Stromal cell of bone marrow (primary cell): ENCODE data around the gene HBEGF.

ENCODE experiments used
- DNase-seq: peaks from one replicate; pipeline ENCODE4 v3.0.0-alpha.2; 2012; ENCODE audit warnings: low read depth

The HBEGF gene, protein sequence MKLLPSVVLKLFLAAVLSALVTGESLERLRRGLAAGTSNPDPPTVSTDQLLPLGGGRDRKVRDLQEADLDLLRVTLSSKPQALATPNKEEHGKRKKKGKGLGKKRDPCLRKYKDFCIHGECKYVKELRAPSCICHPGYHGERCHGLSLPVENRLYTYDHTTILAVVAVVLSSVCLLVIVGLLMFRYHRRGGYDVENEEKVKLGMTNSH

DNA sequence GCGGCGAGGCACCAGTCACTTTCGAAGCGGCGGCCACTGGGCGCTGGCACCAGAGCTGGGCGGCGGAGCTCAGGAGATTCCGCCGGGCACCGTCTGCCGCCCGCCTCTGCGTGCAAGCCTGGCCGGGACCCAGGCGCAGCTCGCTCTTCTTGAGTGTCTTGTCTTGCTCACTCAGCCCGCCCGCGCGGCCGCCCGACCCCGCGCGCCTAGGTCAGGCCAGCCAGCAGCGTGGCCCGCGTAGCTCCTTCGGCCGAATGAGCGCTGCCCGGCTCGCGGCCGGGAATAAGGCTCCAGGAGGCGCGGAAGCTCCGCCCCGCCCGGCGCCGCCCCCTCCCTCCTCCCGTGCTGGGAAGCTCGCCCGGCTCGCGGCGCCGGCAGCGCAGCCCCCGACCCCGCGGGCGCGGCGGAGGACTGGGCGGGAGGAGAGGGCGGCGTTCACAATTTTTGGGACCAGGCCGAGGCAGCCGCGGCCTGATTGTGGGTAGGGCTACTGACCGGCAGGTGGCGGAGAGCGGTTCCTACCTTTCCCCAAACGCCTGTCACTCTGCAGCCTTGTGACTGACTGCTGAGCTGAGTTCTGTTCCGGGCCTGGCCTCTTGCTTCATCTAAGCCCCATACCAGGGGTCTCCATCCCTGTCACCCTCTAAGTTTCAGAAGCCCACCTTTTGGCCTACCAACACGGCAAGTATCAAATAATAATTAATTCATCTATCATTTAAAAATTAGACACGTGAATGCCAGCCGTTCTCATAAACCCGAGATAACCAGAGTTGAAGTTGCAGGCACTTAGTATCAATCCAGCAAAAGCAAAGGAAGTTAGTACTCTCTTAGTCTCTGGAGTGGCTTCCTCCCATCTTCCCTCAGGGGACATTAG, at the start of gene HBEGF:
HBEGF (minus strand) TSS at position 256 of the 874 bp plus-strand sequence. CDS start 275 bp downstream, outside the sequence.
- no peak for DNase-seq

DNA sequence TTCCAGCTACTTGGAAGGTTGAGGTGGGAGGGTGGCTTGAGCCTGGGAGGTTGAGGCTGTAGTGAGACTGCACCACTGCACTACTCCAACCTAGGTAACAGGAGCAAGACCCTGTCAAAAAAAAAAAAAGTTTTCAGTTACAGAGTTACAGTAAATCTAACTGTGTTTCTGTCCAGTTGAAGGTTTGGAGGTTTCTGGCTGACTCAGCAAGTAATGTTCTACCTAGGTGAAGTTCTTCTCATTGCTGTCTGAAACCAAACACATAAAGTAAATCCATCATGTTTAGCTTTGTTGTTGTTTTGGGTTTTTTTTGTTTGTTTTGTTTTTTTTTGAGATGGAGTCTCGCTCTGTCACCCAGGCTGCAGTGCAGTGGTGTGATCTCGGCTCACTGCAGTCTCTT, 47.3 kb upstream of the HBEGF start:
- no peak for DNase-seq

DNA sequence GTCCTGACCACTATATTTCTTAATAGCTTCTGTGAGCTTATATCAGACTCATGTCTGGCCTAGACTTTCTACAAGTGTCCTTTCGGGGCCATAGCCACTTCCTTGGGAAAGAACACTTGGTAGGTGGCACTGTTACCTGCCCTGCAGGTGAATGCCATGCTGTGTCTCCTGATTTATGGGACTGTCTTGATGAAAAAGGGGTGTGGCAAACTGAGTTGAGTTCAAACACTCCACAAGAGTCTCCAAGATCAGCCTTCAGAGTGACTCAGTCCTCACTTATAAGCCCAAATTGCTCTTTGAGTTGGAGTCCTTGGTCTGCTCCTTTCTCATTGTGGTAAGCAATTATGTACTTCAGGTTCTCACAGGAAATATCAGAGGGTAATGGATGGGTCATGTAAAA, 45.3 kb upstream of the HBEGF start:
- no peak for DNase-seq

DNA sequence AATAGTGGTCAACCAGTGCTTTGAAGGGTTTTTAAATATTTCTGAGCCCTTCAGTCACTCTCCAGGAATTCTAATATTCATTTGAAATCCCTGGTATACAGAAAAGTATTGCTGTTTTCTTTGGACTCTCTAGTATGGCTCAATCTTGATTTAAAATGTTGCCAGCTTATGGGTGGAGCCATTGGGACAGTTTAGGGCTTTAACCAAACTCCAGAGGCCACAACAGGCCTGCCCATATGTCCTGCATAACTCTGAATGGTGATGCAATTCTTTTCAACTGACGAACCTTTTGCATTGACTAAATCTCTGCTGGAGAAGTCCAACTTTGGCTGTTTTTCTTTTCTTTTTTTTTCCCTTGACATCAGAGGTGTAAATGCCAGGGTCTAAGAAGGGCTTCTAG, 44.9 kb upstream of the HBEGF start:
- peak; percentile 82 for DNase-seq

DNA sequence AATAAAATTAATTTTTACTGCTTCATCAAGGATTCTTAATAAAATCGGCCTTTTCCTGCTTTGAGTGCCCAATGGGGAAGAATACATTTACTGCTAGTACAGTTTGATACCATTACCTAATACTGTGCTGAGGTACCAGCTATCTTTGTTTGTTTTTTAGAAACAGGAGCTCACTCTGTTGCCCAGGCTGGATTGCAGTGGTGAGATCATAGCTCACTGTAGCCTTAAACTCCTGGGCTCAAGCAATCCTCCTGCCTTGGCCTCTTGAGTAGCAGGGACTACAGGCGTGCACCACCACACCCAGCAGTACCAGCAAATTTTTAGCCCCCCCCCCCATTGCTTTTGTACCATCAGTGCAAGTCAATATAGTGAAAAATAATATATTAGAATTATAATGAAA, 41.6 kb upstream of the HBEGF start:
- DNase-seq = no peak

DNA sequence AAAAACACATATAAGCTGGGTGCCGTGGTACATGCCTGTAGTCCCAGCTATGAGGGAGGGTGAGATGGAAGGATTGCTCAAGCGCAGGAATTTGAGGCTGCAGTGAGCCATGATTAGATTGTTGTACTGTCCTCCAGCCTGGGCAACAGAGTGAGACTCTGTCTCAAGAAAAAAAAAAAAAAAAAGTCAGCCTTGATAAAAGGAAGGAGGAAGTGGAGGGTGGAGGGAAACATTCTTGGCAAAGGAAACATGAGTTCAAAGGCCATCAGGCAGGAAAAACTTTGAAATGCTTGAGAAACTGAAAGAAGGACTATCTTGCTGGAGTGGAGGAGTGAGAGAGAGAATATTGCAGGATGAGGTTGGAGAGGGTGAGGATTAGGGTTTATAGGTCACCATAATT, 36.9 kb upstream of the HBEGF start:
- no peak for DNase-seq

DNA sequence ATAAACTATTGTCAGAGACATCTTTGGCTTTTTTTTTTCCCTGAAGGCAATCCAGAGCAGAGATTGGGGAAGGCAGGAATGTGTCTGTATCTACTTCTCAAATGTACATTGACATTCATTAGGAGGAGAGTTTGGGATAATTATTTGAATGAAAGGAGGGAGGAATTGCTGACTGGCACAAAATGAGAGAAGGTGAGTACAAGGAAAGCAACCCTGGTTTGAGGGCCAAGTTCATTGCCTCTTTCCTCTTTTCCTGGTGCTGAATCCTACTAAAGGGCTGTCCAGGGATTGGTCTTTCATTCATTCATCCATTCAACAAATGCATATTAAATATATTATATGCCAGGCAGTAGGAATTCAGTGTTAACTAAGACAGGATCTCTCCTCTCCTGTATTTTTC, 36.5 kb upstream of the HBEGF start:
- no peak for DNase-seq

DNA sequence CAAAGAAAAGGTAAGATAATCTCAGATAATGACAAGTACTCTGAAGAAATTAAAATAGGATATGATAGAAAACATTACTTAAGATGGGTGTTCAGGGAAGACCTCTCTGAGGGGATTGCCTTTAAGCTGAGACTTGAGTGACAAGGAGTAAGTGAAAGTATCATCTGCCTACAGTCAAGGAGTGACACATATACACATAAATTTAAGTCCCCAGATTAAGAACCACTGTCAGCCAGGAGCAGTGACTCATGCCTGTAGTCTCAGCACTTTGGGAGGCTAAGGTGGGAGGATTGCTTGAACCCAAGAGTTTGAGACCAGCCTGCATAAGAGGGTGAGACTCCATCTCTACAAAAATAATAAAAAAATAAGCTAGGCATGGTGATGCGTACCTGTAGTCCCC, 35.6 kb upstream of the HBEGF start:
- no peak for DNase-seq

DNA sequence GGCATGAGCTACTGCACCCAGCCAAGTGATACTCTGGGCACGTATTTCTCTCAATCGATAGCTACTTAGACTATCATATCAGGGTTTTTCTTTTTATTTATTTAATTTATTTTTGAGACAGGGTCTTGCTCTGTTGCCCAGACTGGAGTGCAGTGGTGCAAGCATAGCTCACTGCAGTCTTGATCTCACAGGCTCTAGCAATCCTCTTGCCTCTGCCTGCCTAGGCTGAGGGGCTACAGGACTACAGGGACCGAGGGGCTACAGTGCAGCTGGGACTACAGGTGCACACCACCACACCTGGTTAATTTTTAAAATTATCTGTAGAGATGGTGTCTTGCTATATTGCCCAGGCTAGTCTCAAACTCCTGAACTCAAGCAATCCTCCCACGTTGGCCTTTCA, 34.9 kb upstream of the HBEGF start:
- no peak for DNase-seq

DNA sequence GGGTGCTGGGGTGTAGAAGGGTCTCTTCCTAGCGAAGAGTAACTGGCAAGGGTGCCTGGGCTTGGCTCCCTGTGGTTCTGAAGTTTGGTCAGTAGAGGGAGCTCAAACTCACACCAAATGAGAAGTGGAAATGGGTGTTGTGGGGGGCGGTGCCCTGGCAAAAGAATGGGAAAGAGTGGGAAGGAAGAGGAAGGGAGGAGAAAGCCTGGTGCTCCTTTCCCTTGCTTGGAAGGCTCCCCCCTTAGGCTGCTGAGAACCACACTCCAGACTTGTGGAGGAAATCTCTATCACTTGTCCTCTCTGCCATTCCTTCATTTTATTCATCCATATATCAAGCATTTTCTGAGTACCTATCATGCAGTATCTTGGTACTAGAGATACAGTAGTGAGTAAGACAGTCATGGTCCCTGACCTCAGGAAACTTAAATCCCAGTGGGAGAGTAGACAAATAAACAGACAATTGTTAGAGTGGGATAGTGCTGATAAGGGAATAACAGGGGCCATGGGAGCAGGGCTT, 26.6 kb upstream of the HBEGF start:
- DNase-seq = peak; percentile 69

DNA sequence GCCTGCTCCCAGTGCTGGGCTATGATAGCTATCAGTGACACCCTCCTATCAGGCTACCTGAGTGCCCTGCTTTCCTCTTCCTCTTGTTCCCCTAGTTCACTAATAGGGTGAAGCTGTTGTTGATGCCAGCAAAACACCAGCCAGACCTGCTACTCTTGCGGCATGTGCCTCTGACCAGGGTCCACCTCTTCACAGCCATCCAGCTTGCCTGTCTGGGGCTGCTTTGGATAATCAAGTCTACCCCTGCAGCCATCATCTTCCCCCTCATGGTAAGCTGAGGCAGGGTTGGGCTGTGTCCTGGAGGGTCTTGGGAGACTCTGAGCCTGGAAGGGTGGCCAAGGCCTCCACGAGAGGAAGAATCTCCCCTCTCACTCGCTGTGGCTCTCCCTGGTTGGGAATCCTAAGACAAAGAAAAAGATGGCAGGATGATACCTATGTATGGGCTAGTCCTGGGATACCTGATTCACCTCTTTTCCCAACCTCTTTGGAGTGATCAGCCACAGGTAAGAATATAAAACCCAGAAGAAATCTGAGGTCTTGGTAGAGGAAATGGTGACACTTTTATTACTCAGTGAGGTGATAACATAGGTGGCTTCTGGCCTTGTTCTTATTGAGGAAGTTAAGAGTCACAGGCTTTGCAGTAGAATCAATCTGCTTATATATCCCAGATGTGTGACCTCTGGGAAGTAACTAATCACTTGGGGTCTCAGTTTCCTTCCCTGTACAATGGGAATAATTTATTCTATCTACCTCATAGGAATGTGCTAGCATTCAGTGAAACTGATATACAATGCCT, 25.2 kb upstream of the HBEGF start:
- DNase-seq = no peak

DNA sequence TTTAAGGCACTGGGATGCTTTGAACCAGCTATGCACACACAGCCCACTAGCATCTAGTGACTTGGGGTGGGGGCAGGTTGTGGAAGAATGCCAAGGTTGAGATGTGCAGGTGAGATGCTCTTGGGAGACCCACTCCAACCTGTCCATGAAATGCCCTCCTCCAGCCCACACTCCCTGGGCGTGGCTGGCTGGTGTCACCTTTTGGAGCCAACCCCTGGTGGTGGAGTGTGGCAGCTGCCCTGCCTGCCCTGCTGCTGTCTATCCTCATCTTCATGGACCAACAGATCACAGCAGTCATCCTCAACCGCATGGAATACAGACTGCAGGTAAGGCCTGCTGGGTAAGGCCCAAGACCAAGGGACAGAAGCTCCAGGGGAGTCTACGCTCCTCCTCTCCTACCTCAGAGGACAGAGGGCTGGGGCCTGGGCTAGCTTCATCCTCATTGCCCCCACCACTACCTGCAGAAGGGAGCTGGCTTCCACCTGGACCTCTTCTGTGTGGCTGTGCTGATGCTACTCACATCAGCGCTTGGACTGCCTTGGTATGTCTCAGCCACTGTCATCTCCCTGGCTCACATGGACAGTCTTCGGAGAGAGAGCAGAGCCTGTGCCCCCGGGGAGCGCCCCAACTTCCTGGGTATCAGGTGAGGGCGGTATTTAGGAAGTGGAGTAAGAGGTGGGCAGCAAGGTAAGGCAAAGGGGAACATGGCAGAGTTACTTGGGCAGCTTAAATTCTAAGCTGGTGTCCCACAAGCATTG, 21.0 kb upstream of the HBEGF start:
- DNase-seq = no peak

DNA sequence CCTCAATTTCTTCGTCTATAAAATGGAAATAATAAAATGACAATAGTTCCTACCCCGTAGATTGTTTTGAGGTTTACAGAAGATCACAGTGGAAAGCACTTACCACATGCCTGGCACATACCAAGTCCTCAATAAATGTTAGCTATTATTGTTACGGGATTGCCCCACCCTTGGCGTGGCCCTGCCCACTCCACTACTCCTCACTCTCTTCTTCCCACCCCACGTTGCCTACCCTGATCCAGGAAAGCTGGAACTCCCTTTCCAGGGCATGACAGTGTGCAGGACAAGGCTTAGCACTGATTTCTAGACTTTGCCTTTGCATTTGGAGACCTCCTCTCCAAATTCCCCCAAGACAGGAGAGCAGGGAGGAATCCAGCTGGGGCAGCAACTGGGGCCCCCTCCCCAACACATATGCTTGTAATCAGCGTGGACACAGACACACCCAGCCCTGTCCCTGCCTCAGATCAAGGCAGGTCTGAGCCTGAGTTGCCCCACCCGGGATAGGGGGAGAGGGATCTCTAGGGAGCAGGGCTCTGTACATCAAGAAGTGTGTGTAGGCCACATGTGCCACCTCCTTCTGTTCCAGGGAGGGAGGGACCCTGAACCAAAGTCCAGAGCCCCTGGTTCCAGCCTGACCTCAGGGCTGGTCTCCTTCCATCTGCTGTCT, 20.3 kb upstream of the HBEGF start:
- no peak for DNase-seq

DNA sequence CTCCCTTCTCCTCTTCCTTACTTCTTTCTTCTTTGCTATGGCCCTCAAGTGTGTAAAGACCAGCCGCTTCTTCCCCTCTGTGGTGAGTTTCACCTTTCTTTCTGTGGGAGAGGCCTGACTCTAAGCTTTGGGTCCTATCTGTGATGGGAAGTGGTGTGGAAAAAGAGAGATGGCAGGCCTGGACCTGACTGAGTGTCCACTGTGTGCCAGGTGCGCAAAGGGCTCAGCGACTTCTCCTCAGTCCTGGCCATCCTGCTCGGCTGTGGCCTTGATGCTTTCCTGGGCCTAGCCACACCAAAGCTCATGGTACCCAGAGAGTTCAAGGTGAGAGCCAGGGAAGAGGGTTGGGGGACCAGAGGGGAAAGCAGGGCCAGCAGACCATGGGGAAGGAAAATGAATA, 19.5 kb upstream of the HBEGF start:
- DNase-seq = no peak

DNA sequence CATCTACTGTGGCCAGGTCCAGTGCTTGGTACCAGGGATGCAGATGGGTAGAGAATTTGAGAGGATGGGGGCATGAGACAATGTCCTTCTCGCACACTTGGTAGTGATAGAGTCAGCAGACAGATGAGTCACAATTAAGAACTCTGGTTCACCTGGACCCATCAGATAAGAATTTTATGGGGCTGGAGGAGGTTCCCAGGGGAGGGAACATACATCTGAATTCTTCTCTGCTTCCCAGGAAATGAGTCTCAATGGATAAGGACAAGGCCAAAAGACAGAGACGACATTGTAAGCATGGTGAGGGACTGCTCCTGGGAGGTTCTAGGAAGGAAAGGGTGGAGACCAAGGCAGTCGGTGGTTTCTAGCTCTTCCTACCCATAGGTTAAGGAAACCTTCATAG, 18.9 kb upstream of the HBEGF start:
- no peak for DNase-seq

DNA sequence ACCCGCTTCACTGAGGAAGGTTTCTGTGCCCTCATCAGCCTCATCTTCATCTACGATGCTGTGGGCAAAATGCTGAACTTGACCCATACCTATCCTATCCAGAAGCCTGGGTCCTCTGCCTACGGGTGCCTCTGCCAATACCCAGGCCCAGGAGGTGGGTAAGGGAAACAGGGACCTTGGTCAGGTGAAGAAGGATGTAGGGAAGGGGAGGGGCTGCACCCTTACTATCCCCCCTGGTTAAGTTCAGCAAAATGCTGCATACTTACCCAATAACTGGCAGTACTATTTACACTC, 18.0 kb upstream of the HBEGF start:
- DNase-seq = no peak

DNA sequence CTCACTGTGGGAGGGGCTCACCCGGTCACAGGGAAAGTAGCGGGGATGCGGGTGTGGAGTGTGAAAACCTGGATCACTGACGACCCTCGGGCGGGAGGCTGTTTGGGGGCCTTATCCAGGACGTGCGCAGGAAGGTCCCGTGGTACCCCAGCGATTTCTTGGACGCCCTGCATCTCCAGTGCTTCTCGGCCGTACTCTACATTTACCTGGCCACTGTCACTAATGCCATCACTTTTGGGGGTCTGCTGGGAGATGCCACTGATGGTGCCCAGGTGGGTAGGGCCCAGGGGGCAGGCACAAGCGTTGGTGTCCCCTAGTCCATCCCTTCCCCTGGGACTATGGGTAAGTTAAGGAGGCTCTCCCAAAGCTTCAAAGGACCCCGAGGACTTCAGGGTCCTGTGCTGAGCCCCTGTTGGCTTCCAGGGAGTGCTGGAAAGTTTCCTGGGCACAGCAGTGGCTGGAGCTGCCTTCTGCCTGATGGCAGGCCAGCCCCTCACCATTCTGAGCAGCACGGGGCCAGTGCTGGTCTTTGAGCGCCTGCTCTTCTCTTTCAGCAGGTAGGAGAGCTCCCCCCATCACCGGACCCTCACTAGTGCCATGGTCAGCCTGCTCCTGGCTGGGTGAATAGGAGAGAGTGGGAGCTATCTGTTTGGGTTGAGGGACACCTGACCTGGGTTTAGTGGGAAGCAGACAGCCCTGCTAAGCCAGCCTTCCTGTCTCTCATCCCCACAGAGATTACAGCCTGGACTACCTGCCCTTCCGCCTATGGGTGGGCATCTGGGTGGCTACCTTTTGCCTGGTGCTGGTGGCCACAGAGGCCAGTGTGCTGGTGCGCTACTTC, 17.4 kb upstream of the HBEGF start:
- DNase-seq = no peak

DNA sequence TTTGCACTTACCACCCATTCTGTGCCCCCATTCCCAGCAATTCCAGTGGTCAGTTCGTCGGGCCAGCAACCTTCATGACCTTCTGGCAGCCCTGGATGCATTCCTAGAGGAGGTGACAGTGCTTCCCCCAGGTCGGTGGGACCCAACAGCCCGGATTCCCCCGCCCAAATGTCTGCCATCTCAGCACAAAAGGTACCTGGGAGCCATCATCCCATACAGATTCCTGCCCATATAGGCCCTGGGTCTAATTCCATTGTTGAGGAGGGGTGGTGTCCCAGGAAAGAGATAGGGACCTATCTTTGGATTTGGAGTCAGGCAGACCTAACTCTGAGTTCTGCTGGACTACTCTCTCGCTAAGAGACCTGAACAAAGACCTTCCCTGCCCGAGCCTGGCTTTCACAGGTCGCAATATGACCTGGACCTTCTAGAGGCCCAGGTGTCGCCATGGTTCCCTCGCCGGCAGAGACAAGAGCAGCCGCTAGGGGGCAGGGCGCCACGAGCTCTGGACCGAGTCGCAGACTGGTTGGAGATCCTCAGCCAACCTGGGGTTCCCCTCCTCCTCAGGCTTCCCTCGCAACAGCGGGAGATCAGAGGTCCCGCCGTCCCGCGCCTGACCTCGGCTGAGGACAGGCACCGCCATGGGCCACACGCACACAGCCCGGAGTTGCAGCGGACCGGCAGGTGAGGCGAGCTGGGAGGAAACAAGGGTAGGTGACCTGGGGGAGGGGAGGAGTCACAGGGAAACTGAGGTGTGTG, 16.6 kb upstream of the HBEGF start:
- DNase-seq = peak; percentile 18

DNA sequence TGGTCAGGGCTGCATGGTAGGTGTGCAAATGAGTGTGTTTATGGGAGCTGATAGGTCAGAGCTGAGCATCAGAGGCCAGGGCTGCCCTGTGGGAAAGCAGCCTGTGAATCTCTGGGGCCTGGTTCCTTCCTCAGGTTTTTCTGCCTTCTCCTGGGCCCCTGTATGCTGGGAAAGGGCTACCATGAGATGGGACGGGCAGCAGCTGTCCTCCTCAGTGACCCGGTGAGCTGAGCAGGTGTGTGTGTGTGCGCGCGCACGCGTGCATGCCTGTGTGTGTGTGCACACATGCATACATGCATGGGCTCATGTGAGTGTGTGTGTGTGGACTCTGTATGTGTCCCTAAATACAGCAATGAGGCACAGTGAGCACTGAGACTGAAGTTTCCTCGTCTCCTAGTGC, 15.9 kb upstream of the HBEGF start:
- DNase-seq = no peak

DNA sequence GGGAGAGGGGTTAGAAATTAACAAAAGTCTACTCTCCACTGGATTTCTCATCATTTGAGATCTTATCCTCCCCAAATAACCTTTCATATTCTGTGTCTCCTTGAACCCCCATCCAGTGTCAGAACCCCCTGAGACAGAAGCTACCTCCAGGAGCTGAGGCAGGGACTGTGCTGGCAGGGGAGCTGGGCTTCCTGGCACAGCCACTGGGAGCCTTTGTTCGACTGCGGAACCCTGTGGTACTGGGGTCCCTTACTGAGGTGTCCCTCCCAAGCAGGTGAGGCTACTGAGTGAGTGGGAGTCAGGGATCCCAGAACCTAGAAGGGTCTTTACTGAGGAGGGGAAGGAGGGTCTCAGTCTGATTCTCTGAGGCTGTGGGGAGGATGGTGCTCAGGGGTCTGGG, 15.5 kb upstream of the HBEGF start:
- no peak for DNase-seq
